HepG2 (cell line): Measurements from ENCODE around the gene FAM89B. TPM values are rescaled to one million over a fixed set of nuclear protein-coding genes. Genes with fewer than 3 reads are reported as not detected.

Experiments used
- BCLAF1 ChIP-seq: fragments of 450-650 bp; IDR thresholded peaks from 2 replicates; pipeline ENCODE4 v1.6.1; 2017; ENCODE audit warnings: mild to moderate bottlenecking
- GLI4 ChIP-seq: sonication (generic); formaldehyde crosslinking; IDR thresholded peaks from 2 replicates; pipeline ENCODE4 v1.5.1; 2020; ENCODE audit warnings: missing genetic modification reagents, mild to moderate bottlenecking, moderate library complexity, borderline replicate concordance
- HDAC6 ChIP-seq: fragments of 200-600 bp; sonication (generic); IDR thresholded peaks from 2 replicates; pipeline ENCODE4 v1.7.0; 2017; ENCODE audit warnings: mild to moderate bottlenecking, antibody characterized with exemption, low read length, low read depth
- KDM2A ChIP-seq: sonication (generic); formaldehyde crosslinking; IDR thresholded peaks from 2 replicates; pipeline ENCODE4 v1.4.0; 2020; ENCODE audit warnings: low read depth, missing genetic modification reagents, borderline replicate concordance
- KLF13 ChIP-seq: sonication (generic); formaldehyde crosslinking; IDR thresholded peaks from 2 replicates; pipeline ENCODE4 v1.4.0; 2020; ENCODE audit warnings: mild to moderate bottlenecking, missing genetic modification reagents
- MATR3 ChIP-seq: sonication (generic); formaldehyde crosslinking; IDR thresholded peaks from 2 replicates; pipeline ENCODE4 v1.4.0; 2020; ENCODE audit warnings: missing genetic modification reagents
- NFAT5 ChIP-seq: sonication (generic); formaldehyde crosslinking; IDR thresholded peaks from 2 replicates; pipeline ENCODE4 v1.4.0; 2020; ENCODE audit warnings: missing genetic modification reagents
- NFYB ChIP-seq: sonication (generic); formaldehyde crosslinking; IDR thresholded peaks from 2 replicates; pipeline ENCODE4 v1.4.0; 2020; ENCODE audit warnings: missing genetic modification reagents
- RCOR2 ChIP-seq: IDR thresholded peaks from 2 replicates; pipeline ENCODE4 v1.6.1; 2016; ENCODE audit warnings: missing biosample characterization, missing genetic modification reagents
- TBP ChIP-seq: sonication (generic); formaldehyde crosslinking; IDR thresholded peaks from 2 replicates; pipeline ENCODE4 v1.5.0; 2020; ENCODE audit warnings: missing genetic modification reagents
- TOE1 ChIP-seq: sonication (generic); formaldehyde crosslinking; IDR thresholded peaks from 2 replicates; pipeline ENCODE4 v1.4.0; 2020; ENCODE audit warnings: mild to moderate bottlenecking, missing genetic modification reagents
- UBTF ChIP-seq: sonication (generic); formaldehyde crosslinking; IDR thresholded peaks from 2 replicates; pipeline ENCODE4 v1.4.0; 2020; ENCODE audit warnings: mild to moderate bottlenecking, missing genetic modification reagents
- ZFAT ChIP-seq: sonication (generic); formaldehyde crosslinking; conservative IDR thresholded peaks from 2 replicates; pipeline ENCODE4 v1.8.1; 2023; ENCODE audit warnings: missing genetic modification reagents, inconsistent platforms
- ZNF20 ChIP-seq: sonication (generic); formaldehyde crosslinking; IDR thresholded peaks from 2 replicates; pipeline ENCODE4 v1.4.0; 2020; ENCODE audit warnings: mild to moderate bottlenecking, moderate library complexity, missing genetic modification reagents
- ZNF205 ChIP-seq: IDR thresholded peaks from 2 replicates; pipeline ENCODE4 v1.6.1; 2018; ENCODE audit warnings: missing biosample characterization, missing genetic modification reagents
- ZNF30 ChIP-seq: sonication (generic); formaldehyde crosslinking; IDR thresholded peaks from 2 replicates; pipeline ENCODE4 v1.5.0; 2020; ENCODE audit warnings: mild to moderate bottlenecking, missing genetic modification reagents
- ZNF367 ChIP-seq: sonication (generic); formaldehyde crosslinking; IDR thresholded peaks from 2 replicates; pipeline ENCODE4 v1.4.0; 2020; ENCODE audit warnings: missing genetic modification reagents, borderline replicate concordance
- ZNF850 ChIP-seq: sonication (generic); formaldehyde crosslinking; conservative IDR thresholded peaks from 2 replicates; pipeline ENCODE4 v1.9.0; 2021; ENCODE audit warnings: mild to moderate bottlenecking, missing genetic modification reagents
- polyA plus RNA-seq, 8 experiments: library from polyadenylated mRNA; depleted of rRNA in 3 of 8; stranded (reverse) in 7 of 8; unstranded in 1 of 8; fragments of >200 nt; fragmentation: Illumina TruSeq in 4 of 8; extraction: Trizol in 4 of 8; gene quantifications; 2 replicates each; pipeline versions ENCODE4 v1.2.1 to v1.2.3, GENCODE V29; 2011 to 2016; ENCODE audit warnings: low read depth in 4 of 8, missing spikeins in 1 of 8, mixed read lengths in 1 of 8; ENCODE audit not compliant: insufficient read depth in 1 of 8
- total RNA-seq, 5 experiments: library from RNA; depleted of rRNA; stranded (reverse); fragments of >200 nt; fragmentation: Illumina TruSeq; extraction: Trizol; gene quantifications; 2 replicates each; pipeline ENCODE4 v1.2.3, GENCODE V29; 2016; ENCODE audit warnings: low read depth in 1 of 5
- TF ChIP-seq, protein P1 (sequence below): sonication (generic); formaldehyde crosslinking; IDR thresholded peaks from 2 replicates; pipeline ENCODE4 v1.5.0; 2020; ENCODE audit warnings: missing genetic modification reagents

FAM89B gene
- total and polyA plus RNA-seq, 2 of the 13 experiments (the other 11 are each of a cell fraction or from before 2014, with no cell fraction given): 5.7 to 8.0 TPM

- peak; percentile 100 for TF ChIP-seq UBTF (CRISPR knock-in tag)
- TF ChIP-seq RCOR2 (CRISPR knock-in tag): no peak
- TF ChIP-seq ZNF30: no peak
- TF ChIP-seq MATR3 (CRISPR knock-in tag): no peak
- TF ChIP-seq TOE1 (CRISPR knock-in tag): no peak
- TF ChIP-seq ZNF850 (CRISPR knock-in tag): no peak
- peak; percentile 54 for TF ChIP-seq KDM2A (CRISPR knock-in tag)
- TF ChIP-seq, protein P1, sequence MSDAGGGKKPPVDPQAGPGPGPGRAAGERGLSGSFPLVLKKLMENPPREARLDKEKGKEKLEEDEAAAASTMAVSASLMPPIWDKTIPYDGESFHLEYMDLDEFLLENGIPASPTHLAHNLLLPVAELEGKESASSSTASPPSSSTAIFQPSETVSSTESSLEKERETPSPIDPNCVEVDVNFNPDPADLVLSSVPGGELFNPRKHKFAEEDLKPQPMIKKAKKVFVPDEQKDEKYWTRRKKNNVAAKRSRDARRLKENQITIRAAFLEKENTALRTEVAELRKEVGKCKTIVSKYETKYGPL (CRISPR knock-in tag): no peak
- no peak for TF ChIP-seq ZNF367 (CRISPR knock-in tag)
- no peak for TF ChIP-seq HDAC6
- TF ChIP-seq ZFAT (CRISPR knock-in tag): no peak
- TF ChIP-seq TBP (CRISPR knock-in tag): no peak
- no peak for TF ChIP-seq KLF13 (CRISPR knock-in tag)
- TF ChIP-seq ZNF205 (CRISPR knock-in tag): no peak
- no peak for TF ChIP-seq ZNF20 (CRISPR knock-in tag)
- TF ChIP-seq NFAT5 (CRISPR knock-in tag): 0 out of 2 replicates have a peak, but pooled peaks have one; percentile 38
- no peak for TF ChIP-seq NFYB
- no peak for TF ChIP-seq GLI4
- no peak for TF ChIP-seq BCLAF1
Measured at GRCh38 chr11:65524741-65525545, 47.4 kb upstream of the FAM89B start, which contains the start of gene SCYL1 (continued).
